ENCODE data around the gene PHYKPL. TPM values are rescaled to one million over a fixed set of nuclear protein-coding genes. Genes with fewer than 3 reads are reported as not detected.

PHYKPL gene
- polyA plus RNA-seq, 6 donors from 2014 or later: 42.4 to 72.9 (median 53.3) TPM

DNA sequence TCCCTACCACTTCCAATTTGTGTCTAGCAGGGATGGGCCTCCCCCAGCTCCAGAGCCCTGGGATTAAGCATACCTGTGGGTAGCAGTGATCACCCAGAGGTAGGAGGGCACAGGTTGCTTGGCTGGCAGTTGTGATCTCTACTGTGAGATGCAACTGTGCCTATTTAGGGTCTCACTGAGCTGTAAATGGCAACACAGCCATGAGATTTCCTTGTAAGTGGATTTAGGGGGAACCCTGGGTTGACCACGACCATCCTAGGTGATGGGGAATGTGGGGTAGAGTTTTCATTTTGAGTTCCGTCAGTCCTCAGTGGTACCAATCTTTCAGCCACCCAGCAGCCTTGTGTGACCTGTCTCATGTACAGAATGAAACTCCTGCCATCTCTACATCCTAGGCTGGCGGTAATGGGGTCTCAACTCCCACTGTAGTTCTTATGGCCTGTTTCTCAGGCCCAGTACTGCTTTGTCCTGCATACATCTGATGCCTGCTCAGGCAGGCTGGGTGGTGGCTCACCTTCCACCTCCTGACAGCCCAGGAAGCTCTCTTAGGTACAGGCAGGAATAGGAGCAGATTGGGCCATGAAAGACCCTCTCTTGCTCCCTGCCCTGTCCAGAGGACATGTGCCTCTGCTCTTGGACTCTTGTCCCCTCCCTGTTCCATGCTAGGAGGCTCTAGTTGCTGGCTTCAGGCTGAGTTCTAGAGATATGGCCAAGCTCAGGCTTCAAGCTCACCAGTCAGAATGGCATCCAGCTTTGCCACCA, 20.2 kb downstream of the PHYKPL start:
- peak overlapping the region in 3 of 6 donors; percentile 56 to 83 (median 72) for H3K27ac Mint-ChIP-seq
- no peak for ATAC-seq (ENCODE audit: low read depth in 2 of 2)
- no peak overlapping the region for H3K4me3 Mint-ChIP-seq

DNA sequence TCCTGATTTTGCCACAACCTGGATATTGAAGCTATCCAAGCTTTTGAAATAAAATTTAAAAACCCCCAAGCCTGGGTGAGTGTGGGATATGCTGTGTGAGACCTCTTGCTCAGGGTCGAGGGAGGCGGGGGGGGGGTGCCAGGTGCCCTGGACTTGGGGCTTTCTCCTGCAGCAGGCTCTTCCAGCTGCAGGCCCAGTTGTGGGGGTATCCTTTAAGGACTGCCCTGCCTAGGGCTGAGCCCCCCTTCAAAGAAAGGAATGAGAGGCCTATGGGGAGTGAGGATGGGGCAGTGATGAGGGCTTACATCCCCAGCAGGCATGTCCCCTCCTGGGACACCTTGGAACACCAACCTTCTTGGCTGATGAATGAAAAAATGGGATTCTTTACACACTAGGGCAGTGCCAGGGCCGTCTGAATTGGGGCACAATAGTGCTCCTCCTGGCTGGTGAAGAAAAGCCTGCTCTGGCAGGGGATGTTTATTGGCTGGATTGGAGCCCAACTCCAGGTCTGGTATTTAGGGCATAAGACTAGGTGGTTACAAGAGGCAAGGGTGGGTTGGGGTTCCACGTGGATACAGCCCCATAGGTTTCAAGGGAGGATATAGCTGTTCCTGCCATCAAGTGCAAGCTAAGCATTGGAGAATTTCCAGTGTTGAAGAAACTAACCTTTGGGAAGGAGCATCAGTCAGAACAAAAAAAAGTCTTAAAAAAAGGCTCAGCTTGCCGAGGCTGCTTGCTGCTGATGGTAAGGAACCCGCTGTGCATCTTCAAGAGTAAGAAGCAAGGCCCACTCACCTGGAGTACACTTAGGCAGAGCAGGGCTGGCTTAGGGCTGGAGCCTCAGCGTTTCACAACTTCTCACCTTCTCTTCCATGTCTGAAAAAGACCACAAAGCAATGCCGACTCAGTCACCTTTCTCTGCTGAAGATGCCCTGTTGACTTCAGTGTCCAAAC, 21.2 kb downstream of the PHYKPL start:
- Mint-ChIP-seq H3K9me3 (no peaks in the 10 kb centered on the region), H3K36me3 (peaks cover 12 to 26% of the 10 kb centered on the region in 2 donors), H3K4me1 (peaks cover 20 to 57% (median 30%) of the 10 kb centered on the region in 3 donors), H3K4me3 (no peak overlapping the region), H3K27me3 (no peaks in the 10 kb centered on the region), H3K27ac (peak overlapping the region in 3 of 6 donors; percentile 58 to 66 (median 62))
- DNase-seq: no peak
- no peak for ATAC-seq (ENCODE audit: low read depth in 2 of 2)

More for the DNA sequence above, 20.2 kb downstream of the PHYKPL start:
- peaks cover 12 to 29% of the 10 kb centered on the region in 2 donors for H3K36me3 Mint-ChIP-seq
- H3K4me1 Mint-ChIP-seq: peaks cover 19 to 50% (median 25%) of the 10 kb centered on the region in 3 donors
- no peak for DNase-seq
- H3K9me3 Mint-ChIP-seq: no peaks in the 10 kb centered on the region
- no peaks in the 10 kb centered on the region for H3K27me3 Mint-ChIP-seq

DNA sequence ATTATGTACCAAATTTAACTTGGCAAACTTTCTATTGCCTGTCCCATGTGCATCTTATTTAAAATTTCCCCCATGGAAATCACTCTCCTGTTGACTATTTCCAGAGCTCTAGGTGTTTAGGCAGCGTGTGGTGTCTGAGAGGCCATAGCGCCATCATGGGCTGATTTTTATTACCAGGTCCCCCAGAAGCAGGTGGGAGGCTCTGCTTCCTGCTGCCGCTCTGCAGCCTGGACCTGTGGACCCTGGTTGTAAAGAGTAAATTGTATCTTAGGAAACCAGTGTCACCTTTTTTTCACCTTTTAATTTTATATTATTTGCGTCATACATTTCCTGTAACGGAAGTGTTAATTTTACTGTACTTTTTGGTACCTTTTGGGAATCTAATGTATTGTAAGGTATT, 21.9 kb downstream of the PHYKPL start:
- DNase-seq (no peak), ATAC-seq (ENCODE audit: low read depth in 2 of 2) (no peak)
- no peaks in the 10 kb centered on the region for H3K9me3 Mint-ChIP-seq
- no peaks in the 10 kb centered on the region for H3K27me3 Mint-ChIP-seq
- peaks cover 12 to 22% of the 10 kb centered on the region in 2 donors for H3K36me3 Mint-ChIP-seq
- peak overlapping the region in 3 of 6 donors; percentile 24 to 66 (median 62) for H3K27ac Mint-ChIP-seq
- H3K4me3 Mint-ChIP-seq: peak overlapping the region in 1 of 8 donors; percentile 38
- peaks cover 22 to 59% (median 30%) of the 10 kb centered on the region in 3 donors for H3K4me1 Mint-ChIP-seq

DNA sequence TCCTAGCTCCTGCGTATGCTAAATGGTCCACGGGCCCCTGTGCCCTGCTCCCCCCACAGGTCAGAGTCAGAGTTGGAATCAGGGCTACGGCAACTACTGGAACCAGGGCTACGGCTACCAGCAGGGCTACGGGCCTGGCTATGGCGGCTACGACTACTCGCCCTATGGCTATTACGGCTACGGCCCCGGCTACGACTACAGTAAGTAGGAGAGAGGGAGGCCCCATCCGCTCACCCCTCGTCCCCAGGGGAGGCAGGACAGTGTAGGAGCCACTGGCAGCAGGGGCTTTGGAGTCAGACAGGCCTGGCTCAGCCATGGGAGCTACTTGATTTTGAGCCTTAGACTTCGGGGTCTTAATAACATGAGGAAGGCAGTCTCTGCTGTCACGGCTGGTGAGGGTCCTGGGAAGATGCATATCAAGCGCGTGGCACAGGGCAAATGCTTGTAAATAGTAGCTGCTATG, 22.5 kb downstream of the PHYKPL start:
- DNase-seq: no peak
- peak overlapping the region in 1 of 6 donors; percentile 24 for H3K27ac Mint-ChIP-seq
- peaks cover 18 to 60% (median 32%) of the 10 kb centered on the region in 3 donors for H3K4me1 Mint-ChIP-seq
- no peak for ATAC-seq (ENCODE audit: low read depth in 2 of 2)
- peaks cover 12 to 22% of the 10 kb centered on the region in 2 donors for H3K36me3 Mint-ChIP-seq
- no peaks in the 10 kb centered on the region for H3K27me3 Mint-ChIP-seq
- H3K9me3 Mint-ChIP-seq: no peaks in the 10 kb centered on the region
- H3K4me3 Mint-ChIP-seq: peak overlapping the region in 1 of 8 donors; percentile 38

DNA sequence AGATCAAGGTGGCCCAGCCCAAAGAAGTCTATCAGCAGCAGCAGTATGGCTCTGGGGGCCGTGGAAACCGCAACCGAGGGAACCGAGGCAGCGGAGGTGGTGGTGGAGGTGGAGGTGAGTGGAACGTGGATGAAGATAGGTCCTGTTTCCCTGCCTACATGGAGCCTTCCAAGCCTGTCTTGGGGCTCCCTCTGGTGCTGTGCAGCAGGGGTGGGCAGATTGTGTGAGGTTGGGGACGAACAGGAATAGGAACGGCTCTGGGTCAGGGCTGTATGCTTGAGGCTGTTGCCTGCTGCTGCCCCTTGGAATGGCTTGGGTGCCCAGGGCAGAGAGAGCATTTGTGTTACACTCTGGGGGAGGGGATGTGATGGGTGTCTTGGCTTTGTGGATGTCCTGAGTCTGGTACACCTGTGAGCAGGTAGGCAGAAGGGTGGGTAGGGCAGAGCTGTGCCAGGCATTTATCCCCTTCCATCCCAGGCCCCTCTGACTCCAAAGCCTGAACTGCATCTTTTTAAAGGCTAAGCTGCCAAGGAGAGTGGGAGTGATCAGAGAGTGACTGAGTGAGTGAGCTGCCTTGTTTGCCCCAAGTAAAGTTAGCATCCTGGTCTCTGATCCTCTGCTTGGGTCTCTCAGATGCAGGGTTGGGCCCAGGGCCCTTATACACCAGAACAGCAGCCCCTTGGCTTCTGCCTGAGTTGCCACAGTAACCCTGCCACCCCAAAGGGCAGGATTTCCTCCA, 23.1 kb downstream of the PHYKPL start:
- DNase-seq: no peak
- Mint-ChIP-seq H3K4me3 (peak overlapping the region in 1 of 8 donors; percentile 24), H3K4me1 (peaks cover 18 to 55% (median 32%) of the 10 kb centered on the region in 3 donors), H3K27ac (peak overlapping the region in 3 of 6 donors; percentile 82 to 86 (median 85)), H3K36me3 (peaks cover 12 to 23% of the 10 kb centered on the region in 2 donors), H3K9me3 (no peaks in the 10 kb centered on the region), H3K27me3 (peaks cover 0 to under 1% (median 0%) of the 10 kb centered on the region in 3 donors)
- ATAC-seq (ENCODE audit: low read depth in 2 of 2): no peak

DNA sequence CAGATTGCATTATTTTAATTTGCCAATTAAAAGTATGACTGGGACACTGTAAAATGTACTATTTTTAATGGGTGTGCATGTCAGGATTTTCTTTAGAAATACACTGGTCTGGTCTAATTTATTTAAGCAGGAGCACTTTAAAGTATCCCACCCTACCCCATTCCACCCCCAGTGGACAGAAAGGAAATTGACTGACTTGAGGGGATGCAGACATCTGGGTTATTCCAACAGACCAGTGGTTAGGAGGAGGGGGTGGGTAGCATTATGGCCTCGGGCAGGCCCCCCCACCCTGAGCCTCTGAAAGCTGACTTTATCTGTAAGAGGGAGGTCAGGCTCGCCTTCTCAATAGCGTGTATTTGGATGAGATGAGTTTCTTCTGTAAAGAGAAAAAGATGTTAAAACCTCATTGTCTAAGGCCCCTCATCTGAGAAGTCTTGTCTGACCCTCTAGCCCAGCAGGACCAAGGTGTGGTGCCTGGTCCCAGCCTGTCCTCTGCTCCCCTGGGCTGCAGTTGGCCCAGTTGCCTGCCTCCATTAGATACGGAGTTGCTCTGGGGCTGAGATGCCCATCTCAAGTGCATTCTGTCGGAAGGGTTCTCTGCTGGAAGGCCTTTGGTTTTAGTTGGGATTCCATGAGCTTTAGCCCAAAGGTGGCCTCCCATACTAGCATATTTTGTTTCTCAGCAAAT, 23.9 kb downstream of the PHYKPL start:
- H3K4me3 Mint-ChIP-seq: peak overlapping the region in 1 of 8 donors; percentile 18
- peak overlapping the region in 3 of 6 donors; percentile 27 to 86 (median 85) for H3K27ac Mint-ChIP-seq
- H3K4me1 Mint-ChIP-seq: peaks cover 18 to 57% (median 30%) of the 10 kb centered on the region in 3 donors
- peaks cover 0 to 5% (median 0%) of the 10 kb centered on the region in 3 donors for H3K27me3 Mint-ChIP-seq
- peaks cover 0 to 3% (median 0%) of the 10 kb centered on the region in 7 donors for H3K9me3 Mint-ChIP-seq
- ATAC-seq (ENCODE audit: low read depth in 2 of 2): no peak
- H3K36me3 Mint-ChIP-seq: peaks cover 12 to 29% of the 10 kb centered on the region in 2 donors
- DNase-seq: no peak

DNA sequence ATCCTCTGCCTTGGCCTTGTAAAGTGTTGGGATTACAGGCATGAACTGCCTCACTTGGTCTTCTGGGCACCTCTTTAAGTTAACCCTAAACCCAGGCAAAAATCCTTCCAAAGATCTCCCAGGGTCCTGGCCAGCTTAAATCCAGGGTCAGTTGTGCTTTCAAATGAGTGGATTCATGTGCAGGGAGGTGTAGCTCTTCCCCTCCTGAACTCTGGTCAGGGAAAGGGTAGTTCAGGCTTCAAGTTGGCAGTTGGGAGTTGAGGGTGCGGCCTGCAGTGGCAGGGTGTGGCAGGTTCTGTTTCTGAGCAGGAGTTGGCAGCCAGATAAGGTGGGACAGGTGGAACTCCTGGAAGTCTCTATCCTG, 24.7 kb downstream of the PHYKPL start:
- ATAC-seq (ENCODE audit: low read depth in 2 of 2): no peak
- no peak for DNase-seq
- H3K4me1 Mint-ChIP-seq: peaks cover 17 to 50% (median 27%) of the 10 kb centered on the region in 3 donors
- H3K4me3 Mint-ChIP-seq: peak overlapping the region in 2 of 8 donors; percentile 22 to 91
- peak overlapping the region in 2 of 6 donors; percentile 84 to 90 for H3K27ac Mint-ChIP-seq
- peaks cover 0 to 5% (median 0%) of the 10 kb centered on the region in 3 donors for H3K27me3 Mint-ChIP-seq
- peaks cover 12 to 29% of the 10 kb centered on the region in 2 donors for H3K36me3 Mint-ChIP-seq
- H3K9me3 Mint-ChIP-seq: peaks cover 0 to 3% (median 0%) of the 10 kb centered on the region in 7 donors

DNA sequence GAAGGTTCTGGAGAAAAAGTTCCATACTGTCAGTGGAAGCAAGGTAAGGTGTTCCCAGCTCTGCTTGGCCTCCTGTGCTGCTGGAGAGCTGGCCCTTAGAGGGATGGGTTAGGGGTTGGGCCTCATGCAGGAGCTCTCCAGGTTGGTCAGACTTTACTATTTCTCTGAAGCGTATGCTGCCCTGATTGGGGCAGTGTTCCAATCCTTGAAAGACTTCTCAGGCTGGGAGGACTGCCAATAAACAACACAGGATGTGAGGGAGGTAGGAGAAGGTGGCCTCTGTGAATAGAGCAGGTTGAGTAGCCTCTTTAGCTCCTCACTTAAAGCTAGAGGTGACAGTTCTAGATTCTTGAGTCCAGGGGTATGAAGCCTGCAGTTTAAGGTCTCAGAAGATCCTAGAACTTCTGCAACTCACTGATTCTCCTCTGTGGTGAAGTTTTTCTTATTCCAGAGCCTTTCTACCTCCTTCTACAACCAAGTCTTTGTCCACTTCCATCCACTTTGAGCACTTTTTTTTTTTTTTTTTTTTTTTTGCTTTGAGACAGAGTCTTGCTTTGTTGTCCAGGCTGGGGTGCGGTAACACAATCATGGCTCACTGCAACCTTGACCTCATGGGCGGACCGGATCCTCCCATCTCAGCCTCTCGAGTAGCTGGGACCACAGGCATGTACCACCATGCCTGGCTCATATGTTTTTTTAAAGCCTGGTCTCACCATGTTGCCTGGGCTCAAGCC, 25.3 kb downstream of the PHYKPL start:
- Mint-ChIP-seq H3K4me3 (peak overlapping the region in 5 of 8 donors; percentile 32 to 91 (median 44)), H3K27me3 (peaks cover 0 to 5% (median 0%) of the 10 kb centered on the region in 3 donors), H3K27ac (peak overlapping the region in 4 of 6 donors; percentile 59 to 90 (median 80)), H3K9me3 (peaks cover 0 to 3% (median 0%) of the 10 kb centered on the region in 7 donors), H3K36me3 (peaks cover 12 to 29% of the 10 kb centered on the region in 2 donors), H3K4me1 (peaks cover 17 to 47% (median 27%) of the 10 kb centered on the region in 3 donors)
- ATAC-seq (ENCODE audit: low read depth in 2 of 2) (no peak), DNase-seq (no peak)

DNA sequence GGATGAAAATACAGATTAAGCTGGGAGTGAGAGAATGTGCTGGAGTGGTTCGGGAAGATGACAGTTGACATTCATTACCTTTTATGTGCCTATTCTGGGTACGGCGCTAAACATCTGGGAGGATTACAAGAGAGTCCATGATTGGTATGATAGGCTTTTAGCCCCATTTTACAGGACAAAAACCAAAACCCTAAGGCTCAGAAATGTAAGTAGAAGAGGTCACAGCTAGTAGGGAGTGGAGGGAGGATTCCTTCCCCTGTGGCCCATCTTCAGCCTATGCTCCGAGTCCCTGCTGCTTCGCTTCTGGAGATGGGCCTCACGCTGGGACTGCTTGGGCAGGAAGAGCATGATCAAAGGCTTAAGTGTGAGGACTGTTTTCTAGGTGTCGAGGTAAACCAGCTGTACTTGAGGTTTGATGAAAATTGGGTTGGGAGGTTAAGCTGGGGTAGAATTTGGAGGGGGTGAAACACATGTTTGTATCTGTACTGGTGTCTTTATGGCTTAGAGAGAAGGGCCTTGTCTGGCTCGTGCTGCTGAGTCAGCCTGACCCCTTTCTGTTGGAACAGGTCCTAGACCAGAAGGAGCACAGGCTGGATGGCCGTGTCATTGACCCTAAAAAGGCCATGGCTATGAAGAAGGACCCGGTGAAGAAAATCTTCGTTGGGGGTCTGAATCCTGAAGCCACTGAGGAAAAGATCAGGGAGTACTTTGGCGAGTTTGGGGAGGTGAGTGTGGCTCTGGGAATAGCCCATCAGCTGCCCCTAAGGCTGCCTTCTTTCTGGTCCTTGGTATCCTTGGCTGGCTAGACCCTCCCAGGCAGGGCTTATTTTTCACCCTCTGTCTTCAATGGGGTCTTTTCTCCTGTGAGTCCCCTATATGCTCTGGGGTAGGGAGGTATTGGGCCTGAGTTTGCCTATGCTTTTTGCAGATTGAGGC, 26.2 kb downstream of the PHYKPL start:
- ATAC-seq (ENCODE audit: low read depth in 2 of 2): no peak

DNA sequence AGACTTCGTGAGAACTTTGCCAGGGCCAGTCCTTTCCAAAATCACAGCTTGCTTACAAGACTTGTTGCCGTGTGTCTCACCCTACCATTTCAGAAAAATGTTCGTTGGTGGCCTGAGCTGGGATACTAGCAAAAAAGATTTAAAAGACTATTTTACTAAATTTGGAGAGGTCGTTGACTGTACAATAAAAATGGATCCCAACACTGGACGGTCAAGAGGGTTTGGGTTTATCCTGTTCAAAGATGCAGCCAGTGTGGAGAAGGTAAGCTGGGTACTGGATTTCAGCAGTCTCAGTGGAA, 26.9 kb downstream of the PHYKPL start:
- H3K4me3 Mint-ChIP-seq: peak overlapping the region; percentile 64 to 99 (median 87)
- H3K4me1 Mint-ChIP-seq: peaks cover 17 to 46% (median 27%) of the 10 kb centered on the region in 3 donors
- H3K36me3 Mint-ChIP-seq: peaks cover 12 to 29% of the 10 kb centered on the region in 2 donors
- H3K9me3 Mint-ChIP-seq: peaks cover 0 to 3% (median 0%) of the 10 kb centered on the region in 7 donors
- DNase-seq: no peak
- no peak for ATAC-seq (ENCODE audit: low read depth in 2 of 2)
- peaks cover 0 to 5% (median 0%) of the 10 kb centered on the region in 3 donors for H3K27me3 Mint-ChIP-seq
- peak overlapping the region; percentile 70 to 89 (median 82) for H3K27ac Mint-ChIP-seq

More for the DNA sequence above, 26.2 kb downstream of the PHYKPL start:
- Mint-ChIP-seq H3K36me3 (peaks cover 12 to 29% of the 10 kb centered on the region in 2 donors), H3K4me1 (peaks cover 17 to 46% (median 27%) of the 10 kb centered on the region in 3 donors), H3K9me3 (peaks cover 0 to 3% (median 0%) of the 10 kb centered on the region in 7 donors), H3K4me3 (peak overlapping the region; percentile 64 to 99 (median 87)), H3K27ac (peak overlapping the region; percentile 70 to 89 (median 82)), H3K27me3 (peaks cover 0 to 5% (median 0%) of the 10 kb centered on the region in 3 donors)
- DNase-seq: no peak
